ENCODE results near the gene NGB. TPM values are rescaled to one million over a fixed set of nuclear protein-coding genes. Genes with fewer than 3 reads are reported as not detected.

NGB gene
- total RNA-seq, 1 donor from 2014 or later, result not detected

- Mint-ChIP-seq H3K36me3 (no peaks in the 10 kb centered on the region), H3K4me1 (no peaks in the 10 kb centered on the region), H3K27ac (no peak overlapping the region), H3K9me3 (no peaks in the 10 kb centered on the region), H3K4me3 (no peak overlapping the region), H3K27me3 (ENCODE audit: low read depth) (peaks cover 39% of the 10 kb centered on the region)
- TF ChIP-seq CTCF (IDR thresholded peaks at IDR 0.05; ENCODE audit: unreplicated experiment), result no peak
- DNase-seq (ENCODE audit: low spot score in 2 of 2, unreplicated experiment in 2 of 2), result no peak
Measured at GRCh38 chr14:77222546-77223225, 48.3 kb downstream of the NGB start.

GRCh38 chr14:77221241-77221871, 49.6 kb downstream of the NGB start:
- DNase-seq (ENCODE audit: low spot score in 2 of 2, unreplicated experiment in 2 of 2), result no peak
- Mint-ChIP-seq H3K4me1 (no peaks in the 10 kb centered on the region), H3K4me3 (no peak overlapping the region), H3K9me3 (no peaks in the 10 kb centered on the region), H3K36me3 (no peaks in the 10 kb centered on the region), H3K27ac (no peak overlapping the region), H3K27me3 (ENCODE audit: low read depth) (peaks cover 52% of the 10 kb centered on the region)
- no peak for TF ChIP-seq CTCF (IDR thresholded peaks at IDR 0.05; ENCODE audit: unreplicated experiment)

- Mint-ChIP-seq H3K27ac (no peak overlapping the region), H3K4me1 (no peaks in the 10 kb centered on the region)
Measured at GRCh38 chr14:77220246-77221017, 50.6 kb downstream of the NGB start.

GRCh38 chr14:77219591-77219990, 51.4 kb downstream of the NGB start:
- H3K9me3 Mint-ChIP-seq, result no peaks in the 10 kb centered on the region
- no peak overlapping the region for H3K27ac Mint-ChIP-seq
- peaks cover 67% of the 10 kb centered on the region for H3K27me3 Mint-ChIP-seq (ENCODE audit: low read depth)
- no peaks in the 10 kb centered on the region for H3K36me3 Mint-ChIP-seq
- no peak overlapping the region for H3K4me3 Mint-ChIP-seq
- DNase-seq (ENCODE audit: low spot score in 2 of 2, unreplicated experiment in 2 of 2), result no peak
- TF ChIP-seq CTCF (IDR thresholded peaks at IDR 0.05; ENCODE audit: unreplicated experiment), result no peak
- no peaks in the 10 kb centered on the region for H3K4me1 Mint-ChIP-seq

More at GRCh38 chr14:77220246-77221017, 50.6 kb downstream of the NGB start:
- no peaks in the 10 kb centered on the region for H3K36me3 Mint-ChIP-seq
- H3K9me3 Mint-ChIP-seq, result no peaks in the 10 kb centered on the region
- no peak for TF ChIP-seq CTCF (IDR thresholded peaks at IDR 0.05; ENCODE audit: unreplicated experiment)
- no peak for DNase-seq (ENCODE audit: low spot score in 2 of 2, unreplicated experiment in 2 of 2)
- no peak overlapping the region for H3K4me3 Mint-ChIP-seq
- H3K27me3 Mint-ChIP-seq (ENCODE audit: low read depth), result peaks cover 62% of the 10 kb centered on the region

GRCh38 chr14:77217551-77217950, 53.5 kb downstream of the NGB start:
- TF ChIP-seq CTCF (IDR thresholded peaks at IDR 0.05; ENCODE audit: unreplicated experiment), result no peak
- Mint-ChIP-seq H3K4me1 (no peaks in the 10 kb centered on the region), H3K27ac (no peak overlapping the region), H3K9me3 (no peaks in the 10 kb centered on the region), H3K4me3 (no peak overlapping the region), H3K36me3 (no peaks in the 10 kb centered on the region), H3K27me3 (ENCODE audit: low read depth) (peaks cover 74% of the 10 kb centered on the region)
- no peak for DNase-seq (ENCODE audit: low spot score in 2 of 2, unreplicated experiment in 2 of 2)

Small RNA genes within 50 kb of the gene (microRNA-seq; reads per million reads assigned to microRNA genes)
- not detected for gene MIR1260A

Other genes starting within 250 kb of the NGB start
- 126 to 131 TPM (median 128 TPM) in 3 replicates for gene IRF2BPL, start 242.5 kb downstream of the NGB start, total RNA-seq
- gene CIPC, start 172.9 kb downstream of the NGB start, total RNA-seq, result 21.9 to 22.9 TPM (median 22.4 TPM) in 3 replicates
- gene ZDHHC22, start 129.4 kb downstream of the NGB start, total RNA-seq, result not detected in 3 replicates
- gene TMEM63C, start 89.4 kb downstream of the NGB start, total RNA-seq, result 6.2 to 7.7 TPM (median 7.0 TPM) in 3 replicates
- gene POMT2, start 49.7 kb upstream of the NGB start, total RNA-seq, result 40.5 to 46.1 TPM (median 45.3 TPM) in 3 replicates
- gene GSTZ1, start 49.8 kb upstream of the NGB start, total RNA-seq, result 20.7 to 24.0 TPM (median 23.5 TPM) in 3 replicates
- 14.1 to 14.4 TPM (median 14.4 TPM) in 3 replicates for gene TMED8, start 105.9 kb upstream of the NGB start, total RNA-seq
- 2.0 to 3.4 TPM (median 2.1 TPM) in 3 replicates for gene SAMD15, start 106.2 kb upstream of the NGB start, total RNA-seq
- gene NOXRED1, start 152.3 kb upstream of the NGB start, total RNA-seq, result 0.63 to 1.1 TPM (median 0.84 TPM) in 3 replicates
- gene VIPAS39, start 186.4 kb upstream of the NGB start, total RNA-seq, result 25.8 to 29.7 TPM (median 27.8 TPM) in 3 replicates
- gene AHSA1, start 186.9 kb upstream of the NGB start, total RNA-seq, result 99.9 to 125 TPM (median 119 TPM) in 3 replicates
- gene ISM2, start 227.6 kb upstream of the NGB start, total RNA-seq, result 0.18 to 0.25 TPM (median 0.24 TPM) in 3 replicates